ENCODE data around the gene MACROD2.

GRCh38 chr20:15042723-15043122 is 1047.4 kb downstream of the MACROD2 start:
- TF ChIP-seq CTCF (optimal IDR thresholded peaks at IDR 0.05 in 1 of 3, IDR thresholded peaks at IDR 0.05 in 1 of 3, conservative IDR thresholded peaks at IDR 0.05 in 1 of 3; ENCODE audit: extremely low read depth in 1 of 3, insufficient read depth in 2 of 3, low read length in 3 of 3) (no peak), EZH2 (IDR thresholded peaks at IDR 0.05; ENCODE audit: low read length) (no peak)
